Measurements from ENCODE around the gene TAC3.

TAC3 gene

GRCh38 chr12:56993346-56993745, 23.0 kb downstream of the TAC3 start:
- peaks cover 22% of the 10 kb centered on the region for H3K4me1 ChIP-seq (ENCODE audit: low read depth, poor library complexity, severe bottlenecking)
- no peaks in the 10 kb centered on the region for H3K36me3 ChIP-seq (ENCODE audit: insufficient read depth)
- H3K9ac ChIP-seq = no peak overlapping the region
- H3K27me3 ChIP-seq (ENCODE audit: insufficient read depth, low read depth) = no peaks in the 10 kb centered on the region
- H3K27ac ChIP-seq = no peak overlapping the region
- H3K79me2 ChIP-seq (ENCODE audit: insufficient read depth, low read depth) = 0 out of 2 replicates have a peak, but pooled peaks cover 4% of the 10 kb centered on the region
- H3K4me2 ChIP-seq = no peak overlapping the region
- no peak overlapping the region for H2AFZ ChIP-seq (ENCODE audit: low read depth)
- no peak overlapping the region for H3K4me3 ChIP-seq (IDR thresholded peaks at IDR 0.05; ENCODE audit: insufficient read depth, low read depth, low read length)
- no peaks in the 10 kb centered on the region for H4K20me1 ChIP-seq (ENCODE audit: insufficient read depth)
- TF ChIP-seq, protein P1, sequence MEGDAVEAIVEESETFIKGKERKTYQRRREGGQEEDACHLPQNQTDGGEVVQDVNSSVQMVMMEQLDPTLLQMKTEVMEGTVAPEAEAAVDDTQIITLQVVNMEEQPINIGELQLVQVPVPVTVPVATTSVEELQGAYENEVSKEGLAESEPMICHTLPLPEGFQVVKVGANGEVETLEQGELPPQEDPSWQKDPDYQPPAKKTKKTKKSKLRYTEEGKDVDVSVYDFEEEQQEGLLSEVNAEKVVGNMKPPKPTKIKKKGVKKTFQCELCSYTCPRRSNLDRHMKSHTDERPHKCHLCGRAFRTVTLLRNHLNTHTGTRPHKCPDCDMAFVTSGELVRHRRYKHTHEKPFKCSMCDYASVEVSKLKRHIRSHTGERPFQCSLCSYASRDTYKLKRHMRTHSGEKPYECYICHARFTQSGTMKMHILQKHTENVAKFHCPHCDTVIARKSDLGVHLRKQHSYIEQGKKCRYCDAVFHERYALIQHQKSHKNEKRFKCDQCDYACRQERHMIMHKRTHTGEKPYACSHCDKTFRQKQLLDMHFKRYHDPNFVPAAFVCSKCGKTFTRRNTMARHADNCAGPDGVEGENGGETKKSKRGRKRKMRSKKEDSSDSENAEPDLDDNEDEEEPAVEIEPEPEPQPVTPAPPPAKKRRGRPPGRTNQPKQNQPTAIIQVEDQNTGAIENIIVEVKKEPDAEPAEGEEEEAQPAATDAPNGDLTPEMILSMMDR (conservative IDR thresholded peaks at IDR 0.05; ENCODE audit: low read depth, low read length) = no peak

- Histone ChIP-seq H4K20me1 (ENCODE audit: insufficient read depth) (no peaks in the 10 kb centered on the region), H3K27me3 (ENCODE audit: insufficient read depth, low read depth) (no peaks in the 10 kb centered on the region), H3K79me2 (ENCODE audit: insufficient read depth, low read depth) (no peaks in the 10 kb centered on the region), H3K36me3 (ENCODE audit: insufficient read depth) (no peaks in the 10 kb centered on the region), H3K4me3 (IDR thresholded peaks at IDR 0.05; ENCODE audit: insufficient read depth, low read depth, low read length) (no peak overlapping the region), H3K9ac (no peak overlapping the region; the same call in 1 of the 2 replicates), H3K4me2 (peak overlapping the region; percentile 24), H2AFZ (ENCODE audit: low read depth) (peak overlapping the region; percentile 20; the same call in 1 of the 2 replicates), H3K4me1 (ENCODE audit: low read depth, poor library complexity, severe bottlenecking) (peaks cover 22% of the 10 kb centered on the region), H3K27ac (peak overlapping the region; percentile 1; the same call in 1 of the 2 replicates)
- TF ChIP-seq, protein P1 (conservative IDR thresholded peaks at IDR 0.05; ENCODE audit: low read depth, low read length) = no peak
Observed at GRCh38 chr12:56991319-56992246, 24.7 kb downstream of the TAC3 start.

DNA sequence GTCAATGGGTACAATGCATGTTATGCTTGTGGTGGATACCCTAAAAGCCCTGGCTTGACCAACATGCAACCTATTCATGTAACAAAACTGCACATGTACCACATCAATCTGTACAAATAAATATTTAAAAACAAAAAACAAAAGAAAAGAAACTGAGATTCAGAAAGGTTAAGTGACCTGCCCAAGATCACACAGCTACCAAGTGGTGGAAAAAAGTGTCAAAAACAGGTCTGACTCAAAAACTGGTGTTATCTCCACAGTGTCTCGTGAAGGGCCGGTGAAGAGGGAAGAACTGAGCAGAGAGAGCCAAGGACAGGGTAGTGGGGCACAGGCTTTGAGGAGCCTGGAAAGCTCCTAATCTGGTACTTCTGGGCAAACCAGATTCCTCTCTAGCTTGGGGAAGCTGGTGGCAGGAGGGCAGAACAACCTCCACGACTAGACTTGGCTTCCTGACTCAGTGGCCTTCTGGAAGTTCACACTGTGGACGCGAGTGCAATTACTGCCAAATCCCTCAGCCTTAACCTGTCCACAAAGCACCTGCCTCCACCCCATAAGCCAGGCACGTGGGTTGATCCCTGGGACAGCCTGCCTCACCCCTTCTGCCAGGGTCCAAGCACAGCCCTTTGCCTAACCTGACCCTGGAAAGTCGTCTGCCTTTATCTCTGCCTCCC, 25.5 kb downstream of the TAC3 start:
- no peaks in the 10 kb centered on the region for H3K27me3 ChIP-seq (ENCODE audit: insufficient read depth, low read depth)
- H2AFZ ChIP-seq (ENCODE audit: low read depth) = peak overlapping the region; percentile 20; the same call in 1 of the 2 replicates
- peak overlapping the region; percentile 24 for H3K4me2 ChIP-seq
- H4K20me1 ChIP-seq (ENCODE audit: insufficient read depth) = no peaks in the 10 kb centered on the region
- H3K36me3 ChIP-seq (ENCODE audit: insufficient read depth) = no peaks in the 10 kb centered on the region
- no peak overlapping the region; the same call in 1 of the 2 replicates for H3K9ac ChIP-seq
- TF ChIP-seq, protein P1 (conservative IDR thresholded peaks at IDR 0.05; ENCODE audit: low read depth, low read length) = no peak
- no peak overlapping the region for H3K4me3 ChIP-seq (IDR thresholded peaks at IDR 0.05; ENCODE audit: insufficient read depth, low read depth, low read length)
- peaks cover 22% of the 10 kb centered on the region for H3K4me1 ChIP-seq (ENCODE audit: low read depth, poor library complexity, severe bottlenecking)
- no peak overlapping the region; the same call in 1 of the 2 replicates for H3K27ac ChIP-seq
- H3K79me2 ChIP-seq (ENCODE audit: insufficient read depth, low read depth) = no peaks in the 10 kb centered on the region

DNA sequence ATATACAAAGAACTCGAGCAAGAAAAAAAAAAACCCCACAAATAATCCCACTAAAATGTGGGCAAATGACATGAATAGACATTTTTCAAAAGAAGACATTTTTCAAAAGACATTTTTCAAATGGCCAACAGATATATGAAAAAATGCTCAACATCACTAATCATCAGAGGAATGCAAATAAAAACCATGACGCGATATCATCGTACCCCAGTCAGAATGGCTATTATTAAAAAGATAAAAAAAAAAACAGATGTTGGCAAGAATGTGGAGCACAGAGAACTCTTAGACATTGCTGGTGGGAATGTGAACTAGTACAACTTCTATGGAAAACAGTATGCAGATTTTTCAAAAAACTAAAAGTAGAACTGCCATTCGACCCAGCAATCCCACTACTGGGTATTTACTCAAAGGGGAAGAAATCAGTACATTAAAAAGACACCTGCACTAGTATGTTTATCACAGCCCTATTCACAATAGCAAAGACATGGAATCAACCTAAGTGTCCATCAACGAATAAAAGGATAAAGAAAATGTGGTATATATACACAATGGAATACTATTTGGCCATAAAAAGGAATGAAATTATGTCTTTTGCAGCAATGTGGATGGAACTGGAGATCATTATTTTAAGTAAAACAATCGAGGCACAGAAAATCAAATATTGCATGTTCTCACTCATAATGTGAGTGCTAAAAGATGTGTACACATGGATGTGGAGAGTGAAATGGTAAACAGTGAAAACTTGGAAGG, 26.3 kb downstream of the TAC3 start:
- no peak overlapping the region for H3K4me2 ChIP-seq
- no peak overlapping the region for H3K4me3 ChIP-seq (IDR thresholded peaks at IDR 0.05; ENCODE audit: insufficient read depth, low read depth, low read length)
- TF ChIP-seq, protein P1 (conservative IDR thresholded peaks at IDR 0.05; ENCODE audit: low read depth, low read length) = no peak
- H3K4me1 ChIP-seq (ENCODE audit: low read depth, poor library complexity, severe bottlenecking) = peaks cover 22% of the 10 kb centered on the region
- no peaks in the 10 kb centered on the region for H3K36me3 ChIP-seq (ENCODE audit: insufficient read depth)
- no peak overlapping the region for H2AFZ ChIP-seq (ENCODE audit: low read depth)
- H3K9ac ChIP-seq = no peak overlapping the region
- H3K27me3 ChIP-seq (ENCODE audit: insufficient read depth, low read depth) = no peaks in the 10 kb centered on the region
- no peak overlapping the region for H3K27ac ChIP-seq
- H3K79me2 ChIP-seq (ENCODE audit: insufficient read depth, low read depth) = no peaks in the 10 kb centered on the region
- no peaks in the 10 kb centered on the region for H4K20me1 ChIP-seq (ENCODE audit: insufficient read depth)

Data from KMS-11 (cell line).